Osteoblast (primary cell): ENCODE results near the gene FAM3D. TPM values are rescaled to one million over a fixed set of nuclear protein-coding genes. Genes with fewer than 3 reads are reported as not detected.
"Not testable (repeated sequence)": the region's sequence is repeated elsewhere in the genome, so short reads cannot be mapped to it uniquely, and the experiment has no call there.

Source experiments
- DNase-seq: peaks from one replicate; pipeline ENCODE4 v3.0.0; 2011; ENCODE audit warnings: low spot score, mixed read lengths; ENCODE audit not compliant: insufficient read length; ENCODE audit errors: missing footprints
- H2AFZ ChIP-seq: 2 replicates; pipeline ENCODE4 v1.6.0; 2011; ENCODE audit warnings: mild to moderate bottlenecking, low read length
- H3K27ac ChIP-seq: 2 replicates; pipeline ENCODE4 v1.5.1; 2011; ENCODE audit warnings: mild to moderate bottlenecking, low read depth, low read length, moderate library complexity
- H3K27me3 ChIP-seq: 2 replicates; pipeline ENCODE4 v1.6.0; 2012; ENCODE audit warnings: mild to moderate bottlenecking, control low read depth, inconsistent platforms, low read length, moderate library complexity; ENCODE audit not compliant: insufficient read depth
- H3K36me3 ChIP-seq: 2 replicates; pipeline ENCODE4 v1.5.1; 2011; ENCODE audit warnings: mild to moderate bottlenecking, low read length, control low read depth, moderate library complexity; ENCODE audit not compliant: insufficient read depth
- H3K4me1 ChIP-seq: 2 replicates; pipeline ENCODE4 v1.5.1; 2011; ENCODE audit warnings: mild to moderate bottlenecking, low read length, control low read depth, moderate library complexity; ENCODE audit not compliant: insufficient read depth
- H3K4me2 ChIP-seq: 2 replicates; pipeline ENCODE4 v1.6.0; 2011; ENCODE audit warnings: mild to moderate bottlenecking, low read length; ENCODE audit not compliant: insufficient read depth
- H3K4me3 ChIP-seq: fragments of 200-600 bp; sonication (generic); 3 replicates; pipeline ENCODE4 v1.5.1; 2012; ENCODE audit warnings: mild to moderate bottlenecking, low read length, inconsistent platforms; ENCODE audit not compliant: insufficient read depth
- H3K79me2 ChIP-seq: 2 replicates; pipeline ENCODE4 v1.6.0; 2012; ENCODE audit warnings: mild to moderate bottlenecking, low read length, control low read depth, inconsistent platforms; ENCODE audit not compliant: insufficient read depth
- H3K9me3 ChIP-seq: 2 replicates; pipeline ENCODE4 v1.5.1; 2011; ENCODE audit warnings: low read depth, low read length, control low read depth
- H4K20me1 ChIP-seq: 2 replicates; pipeline ENCODE4 v1.6.0; 2012; ENCODE audit warnings: mild to moderate bottlenecking, low read length, control low read depth; ENCODE audit not compliant: insufficient read depth
- total RNA-seq: library from RNA; depleted of rRNA; stranded (reverse); fragments of >200 nt; gene quantifications from 2 replicates; pipeline ENCODE4 v1.2.3, GENCODE V29; 2012
- TF ChIP-seq, protein P1 (sequence below): IDR thresholded peaks from 2 replicates; pipeline ENCODE4 v1.5.1; 2011; ENCODE audit warnings: mild to moderate bottlenecking, low read depth, low read length, moderate library complexity; ENCODE audit errors: extremely low read depth

FAM3D gene
- total RNA-seq, 1 donor: not detected

DNA sequence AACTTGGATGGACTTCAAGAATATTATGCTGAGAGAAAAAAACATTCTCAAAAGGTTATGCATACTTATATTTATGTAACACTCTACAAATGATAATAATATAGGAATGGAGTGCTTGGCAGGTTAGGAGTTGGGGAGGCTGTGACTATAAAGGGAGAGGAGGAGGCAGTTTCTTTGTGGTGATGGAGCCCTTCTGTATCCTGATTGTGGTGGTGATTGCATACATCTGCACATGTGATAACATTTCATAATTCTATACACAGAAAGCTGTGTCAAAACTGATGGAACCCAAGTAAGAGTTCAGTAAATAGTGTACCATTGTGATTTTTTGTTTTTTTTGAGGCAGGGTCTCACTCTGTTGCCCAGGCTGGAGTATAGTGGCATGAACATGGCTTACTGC lies 31.7 kb upstream of the FAM3D start:
- Histone ChIP-seq H3K79me2 (no peaks in the 10 kb centered on the region), H3K4me3 (no peak overlapping the region), H3K27me3 (no peaks in the 10 kb centered on the region), H4K20me1 (no peaks in the 10 kb centered on the region), H2AFZ (no peak overlapping the region), H3K36me3 (no peaks in the 10 kb centered on the region), H3K4me2 (no peak overlapping the region), H3K4me1 (no peaks in the 10 kb centered on the region), H3K9me3 (no peaks in the 10 kb centered on the region), H3K27ac (no peak overlapping the region)
- TF ChIP-seq, protein P1, sequence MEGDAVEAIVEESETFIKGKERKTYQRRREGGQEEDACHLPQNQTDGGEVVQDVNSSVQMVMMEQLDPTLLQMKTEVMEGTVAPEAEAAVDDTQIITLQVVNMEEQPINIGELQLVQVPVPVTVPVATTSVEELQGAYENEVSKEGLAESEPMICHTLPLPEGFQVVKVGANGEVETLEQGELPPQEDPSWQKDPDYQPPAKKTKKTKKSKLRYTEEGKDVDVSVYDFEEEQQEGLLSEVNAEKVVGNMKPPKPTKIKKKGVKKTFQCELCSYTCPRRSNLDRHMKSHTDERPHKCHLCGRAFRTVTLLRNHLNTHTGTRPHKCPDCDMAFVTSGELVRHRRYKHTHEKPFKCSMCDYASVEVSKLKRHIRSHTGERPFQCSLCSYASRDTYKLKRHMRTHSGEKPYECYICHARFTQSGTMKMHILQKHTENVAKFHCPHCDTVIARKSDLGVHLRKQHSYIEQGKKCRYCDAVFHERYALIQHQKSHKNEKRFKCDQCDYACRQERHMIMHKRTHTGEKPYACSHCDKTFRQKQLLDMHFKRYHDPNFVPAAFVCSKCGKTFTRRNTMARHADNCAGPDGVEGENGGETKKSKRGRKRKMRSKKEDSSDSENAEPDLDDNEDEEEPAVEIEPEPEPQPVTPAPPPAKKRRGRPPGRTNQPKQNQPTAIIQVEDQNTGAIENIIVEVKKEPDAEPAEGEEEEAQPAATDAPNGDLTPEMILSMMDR: no peak
- DNase-seq: no peak

GRCh38 chr3:58697561-58697960 lies 31.0 kb upstream of the FAM3D start:
- no peak overlapping the region for H3K4me2 ChIP-seq
- H3K9me3 ChIP-seq: no peaks in the 10 kb centered on the region
- H4K20me1 ChIP-seq: no peaks in the 10 kb centered on the region
- DNase-seq: no peak
- no peak overlapping the region for H3K4me3 ChIP-seq
- no peak overlapping the region for H2AFZ ChIP-seq
- TF ChIP-seq, protein P1: no peak
- no peaks in the 10 kb centered on the region for H3K79me2 ChIP-seq
- no peaks in the 10 kb centered on the region for H3K36me3 ChIP-seq
- H3K4me1 ChIP-seq: no peaks in the 10 kb centered on the region
- H3K27me3 ChIP-seq: no peaks in the 10 kb centered on the region
- H3K27ac ChIP-seq: no peak overlapping the region

DNA sequence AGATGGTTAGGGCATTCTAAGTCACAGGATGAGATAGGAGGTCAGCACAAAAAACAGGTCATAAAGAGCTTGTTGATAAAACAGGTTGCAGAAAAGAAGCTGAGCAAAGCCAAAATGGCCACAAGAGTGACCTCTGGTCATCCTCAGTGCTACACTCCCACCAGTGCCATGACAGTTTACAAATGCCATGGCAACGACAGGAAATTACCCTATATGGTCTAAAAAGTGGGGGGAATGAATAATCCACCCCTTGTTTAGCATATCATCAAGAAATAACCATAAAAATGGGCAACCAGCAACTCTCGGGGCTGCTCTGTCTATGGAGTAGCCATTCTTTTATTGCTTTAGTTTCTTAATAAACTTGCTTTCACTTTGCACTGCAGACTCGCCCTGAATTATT lies 30.2 kb upstream of the FAM3D start:
- H3K4me1 ChIP-seq, H3K9me3 ChIP-seq, H3K4me2 ChIP-seq, H3K79me2 ChIP-seq, H3K36me3 ChIP-seq, H3K27ac ChIP-seq, H3K27me3 ChIP-seq, DNase-seq, H2AFZ ChIP-seq, H3K4me3 ChIP-seq, H4K20me1 ChIP-seq: not testable (repeated sequence)

DNA sequence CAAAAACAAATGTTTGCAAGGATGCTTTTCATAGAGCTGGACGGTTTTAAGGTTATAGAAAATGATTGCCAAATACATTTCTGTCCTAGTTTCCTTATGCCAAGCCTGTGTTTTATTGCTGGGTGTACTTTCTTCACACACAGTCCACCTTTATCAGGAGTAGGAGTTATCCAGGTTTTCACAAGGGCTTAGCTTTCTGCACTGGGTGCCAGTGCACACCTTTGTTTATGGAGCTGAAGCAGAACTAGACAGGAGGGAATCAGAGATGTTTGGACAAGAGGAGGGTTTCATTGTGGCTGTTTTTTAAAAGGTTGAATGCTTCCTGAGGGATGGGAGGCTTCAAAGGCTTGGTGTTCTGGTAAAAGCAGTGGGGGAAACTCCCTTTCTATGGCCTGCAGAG lies 29.5 kb upstream of the FAM3D start:
- TF ChIP-seq, protein P1: no peak
- no peak overlapping the region for H3K27ac ChIP-seq
- H3K4me2 ChIP-seq: no peak overlapping the region
- no peaks in the 10 kb centered on the region for H4K20me1 ChIP-seq
- H3K36me3 ChIP-seq: no peaks in the 10 kb centered on the region
- H3K79me2 ChIP-seq: no peaks in the 10 kb centered on the region
- no peaks in the 10 kb centered on the region for H3K4me1 ChIP-seq
- H3K9me3 ChIP-seq: no peaks in the 10 kb centered on the region
- H2AFZ ChIP-seq: no peak overlapping the region
- no peak overlapping the region for H3K4me3 ChIP-seq
- no peaks in the 10 kb centered on the region for H3K27me3 ChIP-seq
- no peak for DNase-seq

DNA sequence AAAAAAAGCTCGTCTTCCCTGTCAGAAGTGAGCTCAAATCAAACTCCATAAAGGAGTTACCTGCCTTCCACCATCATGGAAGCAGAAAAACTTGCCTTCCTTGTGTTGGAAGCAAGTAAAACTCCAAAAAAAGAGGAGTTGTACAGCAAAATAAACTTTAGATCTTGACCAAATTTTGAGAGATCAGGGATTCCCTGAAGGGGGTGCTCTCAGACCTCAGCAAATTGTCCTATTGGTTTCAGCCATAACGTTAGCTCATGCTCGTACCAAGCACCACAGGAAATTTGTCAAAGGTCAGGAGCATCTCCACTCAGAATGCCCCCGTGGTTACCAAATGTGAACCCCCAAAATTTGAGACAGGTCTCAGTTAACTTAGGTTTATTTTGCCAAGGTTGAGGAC lies 28.7 kb upstream of the FAM3D start:
- not testable (repeated sequence) for DNase-seq, H3K36me3 ChIP-seq, H4K20me1 ChIP-seq, H3K79me2 ChIP-seq, H3K27ac ChIP-seq, H3K9me3 ChIP-seq, H3K4me3 ChIP-seq, H2AFZ ChIP-seq, H3K4me2 ChIP-seq, H3K27me3 ChIP-seq, H3K4me1 ChIP-seq
